ENCODE measurements around the gene ALG11. TPM values are rescaled to one million over a fixed set of nuclear protein-coding genes. Genes with fewer than 3 reads are reported as not detected.
A peak's percentile ranks its signal among the peaks of the same experiment; 100 is the strongest.

ALG11 gene
- total RNA-seq = 24.7 and 28.6 TPM in 2 replicates

GRCh38 chr13:52011632-52012511, at the start of gene ALG11:
Gene ALG11 (plus strand): TSS chr13:52012398. CDS start chr13:52012419, 21 bp downstream.
- Mint-ChIP-seq H3K27ac (peak within 1 kb of the TSS; percentile 88), H3K4me1 (ENCODE audit: low read depth) (peaks cover 13% of the 10 kb centered on the region), H3K9me3 (no peaks in the 10 kb centered on the region), H3K4me3 (peak within 1 kb of the TSS; percentile 99), H3K36me3 (ENCODE audit: low read depth) (peaks cover 7% of the 10 kb centered on the region), H3K27me3 (ENCODE audit: insufficient read depth) (peaks cover 34% of the 10 kb centered on the region)
- intact Hi-C loops (cut with micrococcal nuclease) = loop anchor here (1.0 to 5.0 kb wide), 9 partner anchors 11 to 640 kb away; partner anchors contain the start of genes CKAP2, DHRS12, NEK3 and SUGT1
- DNase-seq (ENCODE audit: low spot score) = peak; percentile 100

- H3K36me3 Mint-ChIP-seq (ENCODE audit: low read depth) = no peaks in the 10 kb centered on the region
- no peaks in the 10 kb centered on the region for H3K9me3 Mint-ChIP-seq
- H3K4me1 Mint-ChIP-seq (ENCODE audit: low read depth) = peaks cover 52% of the 10 kb centered on the region
- DNase-seq (ENCODE audit: low spot score) = no peak
- H3K27me3 Mint-ChIP-seq (ENCODE audit: insufficient read depth) = peaks cover 9% of the 10 kb centered on the region
- intact Hi-C loops (cut with micrococcal nuclease) = no loop called here
- no peak overlapping the region for H3K27ac Mint-ChIP-seq
- H3K4me3 Mint-ChIP-seq = no peak overlapping the region
Observed at GRCh38 chr13:51966186-51966585, 46.0 kb upstream of the ALG11 start.

GRCh38 chr13:51967482-51968446, 44.4 kb upstream of the ALG11 start:
- Mint-ChIP-seq H3K4me3 (no peak overlapping the region), H3K27me3 (ENCODE audit: insufficient read depth) (peaks cover 9% of the 10 kb centered on the region), H3K36me3 (ENCODE audit: low read depth) (no peaks in the 10 kb centered on the region), H3K27ac (peak overlapping the region; percentile 56), H3K4me1 (ENCODE audit: low read depth) (peaks cover 38% of the 10 kb centered on the region), H3K9me3 (no peaks in the 10 kb centered on the region)
- intact Hi-C loops (cut with micrococcal nuclease) = no loop called here
- no peak for DNase-seq (ENCODE audit: low spot score)

- no peaks in the 10 kb centered on the region for H3K9me3 Mint-ChIP-seq
- no peak overlapping the region for H3K27ac Mint-ChIP-seq
- DNase-seq (ENCODE audit: low spot score) = no peak
- no peak overlapping the region for H3K4me3 Mint-ChIP-seq
- intact Hi-C loops (cut with micrococcal nuclease) = no loop called here
- peaks cover 38% of the 10 kb centered on the region for H3K4me1 Mint-ChIP-seq (ENCODE audit: low read depth)
- H3K36me3 Mint-ChIP-seq (ENCODE audit: low read depth) = no peaks in the 10 kb centered on the region
- H3K27me3 Mint-ChIP-seq (ENCODE audit: insufficient read depth) = peaks cover 7% of the 10 kb centered on the region
Observed at GRCh38 chr13:51970349-51970748, 41.8 kb upstream of the ALG11 start.

GRCh38 chr13:51971520-51972426, 40.4 kb upstream of the ALG11 start:
- Mint-ChIP-seq H3K36me3 (ENCODE audit: low read depth) (no peaks in the 10 kb centered on the region), H3K4me1 (ENCODE audit: low read depth) (peaks cover 30% of the 10 kb centered on the region), H3K4me3 (no peak overlapping the region), H3K9me3 (no peaks in the 10 kb centered on the region), H3K27ac (no peak overlapping the region), H3K27me3 (ENCODE audit: insufficient read depth) (peaks cover 4% of the 10 kb centered on the region)
- DNase-seq (ENCODE audit: low spot score) = no peak
- intact Hi-C loops (cut with micrococcal nuclease) = no loop called here

GRCh38 chr13:51974482-51974881, 37.7 kb upstream of the ALG11 start:
- Mint-ChIP-seq H3K27ac (no peak overlapping the region), H3K4me3 (no peak overlapping the region), H3K9me3 (no peaks in the 10 kb centered on the region), H3K4me1 (ENCODE audit: low read depth) (peaks cover 11% of the 10 kb centered on the region), H3K27me3 (ENCODE audit: insufficient read depth) (peaks cover 4% of the 10 kb centered on the region), H3K36me3 (ENCODE audit: low read depth) (no peaks in the 10 kb centered on the region)
- DNase-seq (ENCODE audit: low spot score) = no peak
- intact Hi-C loops (cut with micrococcal nuclease) = no loop called here

GRCh38 chr13:51976423-51976822, 35.8 kb upstream of the ALG11 start:
- H3K9me3 Mint-ChIP-seq = no peaks in the 10 kb centered on the region
- intact Hi-C loops (cut with micrococcal nuclease) = no loop called here
- DNase-seq (ENCODE audit: low spot score) = no peak
- H3K27me3 Mint-ChIP-seq (ENCODE audit: insufficient read depth) = no peaks in the 10 kb centered on the region
- H3K4me3 Mint-ChIP-seq = no peak overlapping the region
- H3K4me1 Mint-ChIP-seq (ENCODE audit: low read depth) = no peaks in the 10 kb centered on the region
- no peaks in the 10 kb centered on the region for H3K36me3 Mint-ChIP-seq (ENCODE audit: low read depth)
- H3K27ac Mint-ChIP-seq = no peak overlapping the region

GRCh38 chr13:51976890-51977289, 35.3 kb upstream of the ALG11 start:
- H3K36me3 Mint-ChIP-seq (ENCODE audit: low read depth) = no peaks in the 10 kb centered on the region
- H3K4me3 Mint-ChIP-seq = no peak overlapping the region
- H3K9me3 Mint-ChIP-seq = no peaks in the 10 kb centered on the region
- H3K4me1 Mint-ChIP-seq (ENCODE audit: low read depth) = no peaks in the 10 kb centered on the region
- intact Hi-C loops (cut with micrococcal nuclease) = no loop called here
- H3K27ac Mint-ChIP-seq = no peak overlapping the region
- H3K27me3 Mint-ChIP-seq (ENCODE audit: insufficient read depth) = no peaks in the 10 kb centered on the region
- DNase-seq (ENCODE audit: low spot score) = no peak

GRCh38 chr13:51977625-51978024, 34.6 kb upstream of the ALG11 start:
- Mint-ChIP-seq H3K9me3 (no peaks in the 10 kb centered on the region), H3K27ac (no peak overlapping the region), H3K36me3 (ENCODE audit: low read depth) (no peaks in the 10 kb centered on the region), H3K4me1 (ENCODE audit: low read depth) (no peaks in the 10 kb centered on the region), H3K27me3 (ENCODE audit: insufficient read depth) (no peaks in the 10 kb centered on the region), H3K4me3 (no peak overlapping the region)
- intact Hi-C loops (cut with micrococcal nuclease) = no loop called here
- no peak for DNase-seq (ENCODE audit: low spot score)

GRCh38 chr13:51978796-51979556, 33.2 kb upstream of the ALG11 start:
- Mint-ChIP-seq H3K27ac (no peak overlapping the region), H3K4me3 (no peak overlapping the region), H3K4me1 (ENCODE audit: low read depth) (no peaks in the 10 kb centered on the region), H3K27me3 (ENCODE audit: insufficient read depth) (no peaks in the 10 kb centered on the region), H3K36me3 (ENCODE audit: low read depth) (no peaks in the 10 kb centered on the region), H3K9me3 (no peaks in the 10 kb centered on the region)
- intact Hi-C loops (cut with micrococcal nuclease) = no loop called here
- no peak for DNase-seq (ENCODE audit: low spot score)

GRCh38 chr13:51980908-51981307, 31.3 kb upstream of the ALG11 start:
- H3K4me3 Mint-ChIP-seq = no peak overlapping the region
- H3K9me3 Mint-ChIP-seq = no peaks in the 10 kb centered on the region
- H3K27ac Mint-ChIP-seq = no peak overlapping the region
- intact Hi-C loops (cut with micrococcal nuclease) = no loop called here
- no peaks in the 10 kb centered on the region for H3K4me1 Mint-ChIP-seq (ENCODE audit: low read depth)
- peaks cover 6% of the 10 kb centered on the region for H3K27me3 Mint-ChIP-seq (ENCODE audit: insufficient read depth)
- DNase-seq (ENCODE audit: low spot score) = no peak
- no peaks in the 10 kb centered on the region for H3K36me3 Mint-ChIP-seq (ENCODE audit: low read depth)

GRCh38 chr13:51981355-51981754, 30.8 kb upstream of the ALG11 start:
- Mint-ChIP-seq H3K4me1 (ENCODE audit: low read depth) (no peaks in the 10 kb centered on the region), H3K4me3 (no peak overlapping the region), H3K27ac (no peak overlapping the region), H3K27me3 (ENCODE audit: insufficient read depth) (peaks cover 8% of the 10 kb centered on the region), H3K36me3 (ENCODE audit: low read depth) (no peaks in the 10 kb centered on the region), H3K9me3 (no peaks in the 10 kb centered on the region)
- no peak for DNase-seq (ENCODE audit: low spot score)
- intact Hi-C loops (cut with micrococcal nuclease) = no loop called here

All from activated T-helper 1 cell treated with anti-CD3 and anti-CD28 coated beads, Interleukin-12 subunit alpha, Interleukin-12 subunit beta, Interleukin-2, Interleukin-4 antibody, amounts not matched to agents 30 ng/mL and 10 ng/mL and 1 ng/mL, durations not matched to agents 14 hours and 24 hours and 36 hours (primary cell).